GM12878 (cell line): ENCODE results near the gene WNT9A. TPM values are rescaled to one million over a fixed set of nuclear protein-coding genes. Genes with fewer than 3 reads are reported as not detected.

Experiments used
- ATAC-seq: fragments of 200-7000 bp; cut with Tn5 transposase; 3 replicates; pipeline ENCODE4 v1.9.1; 2020; ENCODE audit warnings: mild to moderate bottlenecking, moderate library complexity
- BruUV-seq: library from RNA; stranded (reverse); fragments of 400-500 nt; replicated peaks from 2 replicates; lab custom pipeline; 2021; lab: Mats Ljungman, UMichigan
- CTCF ChIA-PET: fragments of 300-600 bp; sonication (Branson Sonifier 250); formaldehyde crosslinking; extraction: SDS; loops from one replicate; lab custom pipeline; 2021; ENCODE audit warnings: inconsistent platforms; lab: Yijun Ruan, JAX
- POLR2A ChIA-PET: fragments of 350-600 bp; formaldehyde crosslinking; extraction: SDS; loops from one replicate; lab custom pipeline; 2021; ENCODE audit warnings: inconsistent platforms; lab: Charles Lee
- RAD21 ChIA-PET: fragments of 300-600 bp; sonication (Branson Sonifier 250); formaldehyde crosslinking; loops from one replicate; lab custom pipeline; 2023; ENCODE audit warnings: antibody characterized with exemption; ENCODE audit not compliant: unreplicated experiment; lab: Charles Lee
- SMC1A ChIA-PET: fragments of 300-600 bp; sonication (Branson Sonifier 250); formaldehyde crosslinking; loops from one replicate; lab custom pipeline; 2023; ENCODE audit not compliant: unreplicated experiment, uncharacterized antibody; lab: Charles Lee
- DNase-seq: peaks from one replicate; pipeline ENCODE4 v3.0.0-alpha.2; 2011; ENCODE audit warnings: low read depth, low spot score
- FAIRE-seq: peaks from 3 replicates; lab custom pipeline; 2011; peaks lifted over from hg19 to GRCh38; lab: Jason Lieb, UNC
- H2AFZ ChIP-seq: 2 replicates; pipeline ENCODE4 v1.6.0; 2011; ENCODE audit warnings: low read depth, low read length, control low read depth; ENCODE audit not compliant: control insufficient read depth
- H3K27ac ChIP-seq: 2 replicates; pipeline ENCODE4 v1.5.1; 2011; ENCODE audit warnings: control low read depth; ENCODE audit not compliant: control insufficient read depth, insufficient read depth
- H3K27me3 ChIP-seq, 2 experiments: replicated peaks in 1 of 2; 2 replicates each; pipeline versions ENCODE4 v1.6.0 to v1.6.1; 2011; ENCODE audit warnings: low read length in 1 of 2; ENCODE audit not compliant: control insufficient read depth in 2 of 2, insufficient read depth in 2 of 2
- H3K36me3 ChIP-seq, 2 experiments: 2 replicates each; pipeline ENCODE4 v1.5.1; 2011; ENCODE audit warnings: low read length in 1 of 2; ENCODE audit not compliant: control insufficient read depth in 2 of 2, insufficient read depth in 2 of 2
- H3K4me1 ChIP-seq: 2 replicates; pipeline ENCODE4 v1.6.1; 2011; ENCODE audit warnings: mild to moderate bottlenecking, low read length, moderate library complexity, mixed read lengths; ENCODE audit not compliant: control insufficient read depth, insufficient read depth
- H3K4me2 ChIP-seq: 2 replicates; pipeline ENCODE4 v1.6.0; 2011; ENCODE audit warnings: control low read depth; ENCODE audit not compliant: control insufficient read depth, insufficient read depth
- H3K4me3 ChIP-seq: fragments of 200-600 bp; sonication (generic); 2 replicates; pipeline ENCODE4 v1.5.1; 2016
- H3K79me2 ChIP-seq: 2 replicates; pipeline ENCODE4 v1.6.0; 2011; ENCODE audit warnings: low read length; ENCODE audit not compliant: control insufficient read depth, insufficient read depth
- H3K9ac ChIP-seq: 2 replicates; pipeline ENCODE4 v1.8.0; 2011; ENCODE audit warnings: low read length, control low read depth, mixed read lengths; ENCODE audit not compliant: control insufficient read depth, insufficient read depth
- H3K9me3 ChIP-seq: replicated peaks from 3 replicates; pipeline ENCODE4 v1.5.1; 2011; ENCODE audit warnings: mild to moderate bottlenecking, low read length; ENCODE audit not compliant: control insufficient read depth, insufficient read depth
- H4K20me1 ChIP-seq: 2 replicates; pipeline ENCODE4 v1.6.0; 2011; ENCODE audit not compliant: control insufficient read depth, insufficient read depth
- CHD4 ChIP-seq: fragments of 200-600 bp; sonication (generic); IDR thresholded peaks from 2 replicates; pipeline ENCODE4 v1.6.1; 2016; ENCODE audit warnings: mild to moderate bottlenecking
- ESRRA ChIP-seq: IDR thresholded peaks from 2 replicates; pipeline ENCODE4 v1.6.1; 2012; ENCODE audit warnings: mild to moderate bottlenecking, low read length, improper control_type of control experiment
- ETV6 ChIP-seq, 2 experiments: fragments of 450-650 bp in 1 of 2; IDR thresholded peaks in 1 of 2; conservative IDR thresholded peaks in 1 of 2; 2 replicates each; pipeline ENCODE4 v1.6.1; 2014; ENCODE audit warnings: antibody characterized with exemption in 1 of 2, borderline replicate concordance in 1 of 2, low read depth in 1 of 2, mild to moderate bottlenecking in 1 of 2, moderate library complexity in 1 of 2
- FOXK2 ChIP-seq: fragments of 450-650 bp; IDR thresholded peaks from 2 replicates; pipeline ENCODE4 v1.6.1; 2017; ENCODE audit warnings: mild to moderate bottlenecking, moderate library complexity
- KLF5 ChIP-seq: fragments of 450-650 bp; IDR thresholded peaks from 2 replicates; pipeline ENCODE4 v1.6.1; 2014; ENCODE audit warnings: mild to moderate bottlenecking; ENCODE audit not compliant: partially characterized antibody
- MLLT1 ChIP-seq: fragments of 450-650 bp; IDR thresholded peaks from 2 replicates; pipeline ENCODE4 v1.6.1; 2016; ENCODE audit warnings: mild to moderate bottlenecking
- MTA3 ChIP-seq: IDR thresholded peaks from 2 replicates; pipeline ENCODE4 v1.6.1; 2012; ENCODE audit warnings: low read length, inconsistent platforms, borderline replicate concordance
- NR2F1 ChIP-seq: fragments of 450-650 bp; conservative IDR thresholded peaks from 2 replicates; pipeline ENCODE4 v1.6.1; 2017; ENCODE audit warnings: mild to moderate bottlenecking
- RUNX3 ChIP-seq: IDR thresholded peaks from 2 replicates; pipeline ENCODE4 v1.6.1; 2012; ENCODE audit warnings: low read length, inconsistent platforms
- SMC3 ChIP-seq: IDR thresholded peaks from 2 replicates; pipeline ENCODE4 v1.6.1; 2011; ENCODE audit warnings: low read length, improper control_type of control experiment, borderline replicate concordance
- TBL1XR1 ChIP-seq: IDR thresholded peaks from 2 replicates; pipeline ENCODE4 v1.6.1; 2012; ENCODE audit warnings: low read depth, low read length, improper control_type of control experiment
- WGBS: methylation state at CpG from one replicate; pipeline ENCODE4 v1.1.6; 2016; ENCODE audit warnings: low lambda C conversion rate; ENCODE audit not compliant: insufficient replicate concordance, insufficient coverage; ENCODE audit errors: missing lambda C conversion rate; 5-methylcytosine and 5-hydroxymethylcytosine counted together
- in situ Hi-C: fragments of 300-500 bp; cut with MboI; formaldehyde crosslinking; loops from 9 replicates; pipeline ENCODE4 v1.14.3; 2018; ENCODE audit warnings: mixed read lengths
- intact Hi-C: fragments of 100-400 bp; cut with micrococcal nuclease; formaldehyde crosslinking; loops from one replicate; pipeline ENCODE4 v1.14.2; 2022; ENCODE audit not compliant: unreplicated experiment
- polyA plus RNA-seq, 11 experiments: library from polyadenylated mRNA; depleted of rRNA in 4 of 11; unstranded in 6 of 11; stranded (reverse) in 5 of 11; fragments of >200 nt; fragmentation: Nextera tagmentation in 4 of 11; fragmentation: Illumina TruSeq in 1 of 11; extraction: Ambion mirVana in 4 of 11; extraction: Trizol in 1 of 11; gene quantifications; 1 replicate in 1 of 11; 2 replicates in 10 of 11; pipeline versions ENCODE4 v1.2.1 to v1.2.3, GENCODE V29; 2011 to 2016; ENCODE audit warnings: inconsistent platforms in 2 of 11, missing spikeins in 2 of 11, low read depth in 1 of 11
- total RNA-seq, 4 experiments: library from RNA; depleted of rRNA in 3 of 4; stranded (reverse); fragments of >200 nt in 3 of 4; fragmentation: Illumina TruSeq in 1 of 4; extraction: Trizol in 1 of 4; gene quantifications; 2 replicates each; pipeline versions ENCODE4 v1.2.1 to v1.2.3, GENCODE V29; 2013 to 2021
- TF ChIP-seq, protein P1 (sequence below): fragments of 450-650 bp; IDR thresholded peaks from 2 replicates; pipeline ENCODE4 v1.6.1; 2016; ENCODE audit warnings: mild to moderate bottlenecking
- TF ChIP-seq, protein P2 (sequence below): IDR thresholded peaks from 2 replicates; pipeline ENCODE4 v1.6.1; 2011; ENCODE audit warnings: low read depth, low read length, improper control_type of control experiment, borderline replicate concordance
- TF ChIP-seq, protein P3 (sequence below): IDR thresholded peaks from 2 replicates; pipeline ENCODE4 v1.6.1; 2011; ENCODE audit warnings: borderline replicate concordance, low read depth, mild to moderate bottlenecking, moderate library complexity, mixed read lengths, low read length; ENCODE audit not compliant: insufficient read depth; ENCODE audit errors: extremely low read length
- TF ChIP-seq, protein P4 (sequence below): fragments of 450-650 bp; IDR thresholded peaks from 2 replicates; pipeline ENCODE4 v1.6.1; 2017; ENCODE audit warnings: antibody characterized with exemption, mild to moderate bottlenecking, moderate library complexity

The WNT9A gene
- total and polyA plus RNA-seq, 10 of the 15 experiments (the other 5 are each of a cell fraction or from before 2014, with no cell fraction given), result not detected

GRCh38 chr1:227893300-227893948 is 54.3 kb downstream of the WNT9A start:
- RAD21 ChIA-PET, result no interaction called here
- no peak overlapping the region for H2AFZ ChIP-seq
- POLR2A ChIA-PET, result no interaction called here

More at GRCh38 chr1:227893300-227893948, 54.3 kb downstream of the WNT9A start:
- intact Hi-C loops (no loop called here), in situ Hi-C loops (no loop called here)
- FAIRE-seq (no peak), DNase-seq (no peak)
- Histone ChIP-seq H3K4me3 (no peak overlapping the region), H4K20me1 (no peaks in the 10 kb centered on the region), H3K4me1 (no peaks in the 10 kb centered on the region), H3K79me2 (no peaks in the 10 kb centered on the region), H3K36me3 (no peaks in the 10 kb centered on the region), H3K27me3 (no peaks in the 10 kb centered on the region)
- 3% methylated on average over 8 of the region's 9 CpGs for WGBS
- CTCF ChIA-PET, result no interaction called here
- TF ChIP-seq TBL1XR1 (no peak), ESRRA (no peak), FOXK2 (no peak), SMC3 (no peak), MLLT1 (no peak), RUNX3 (no peak), ETV6 (conservative IDR thresholded peaks at IDR 0.05 in 1 of 2, IDR thresholded peaks at IDR 0.05 in 1 of 2; ENCODE audit: borderline replicate concordance in 1 of 2, low read depth in 1 of 2) (no peak), CHD4 (no peak), NR2F1 (no peak), MTA3 (no peak), KLF5 (no peak)
- TF ChIP-seq, protein P1, sequence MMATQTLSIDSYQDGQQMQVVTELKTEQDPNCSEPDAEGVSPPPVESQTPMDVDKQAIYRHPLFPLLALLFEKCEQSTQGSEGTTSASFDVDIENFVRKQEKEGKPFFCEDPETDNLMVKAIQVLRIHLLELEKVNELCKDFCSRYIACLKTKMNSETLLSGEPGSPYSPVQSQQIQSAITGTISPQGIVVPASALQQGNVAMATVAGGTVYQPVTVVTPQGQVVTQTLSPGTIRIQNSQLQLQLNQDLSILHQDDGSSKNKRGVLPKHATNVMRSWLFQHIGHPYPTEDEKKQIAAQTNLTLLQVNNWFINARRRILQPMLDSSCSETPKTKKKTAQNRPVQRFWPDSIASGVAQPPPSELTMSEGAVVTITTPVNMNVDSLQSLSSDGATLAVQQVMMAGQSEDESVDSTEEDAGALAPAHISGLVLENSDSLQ, result no peak
- TF ChIP-seq, protein P2, sequence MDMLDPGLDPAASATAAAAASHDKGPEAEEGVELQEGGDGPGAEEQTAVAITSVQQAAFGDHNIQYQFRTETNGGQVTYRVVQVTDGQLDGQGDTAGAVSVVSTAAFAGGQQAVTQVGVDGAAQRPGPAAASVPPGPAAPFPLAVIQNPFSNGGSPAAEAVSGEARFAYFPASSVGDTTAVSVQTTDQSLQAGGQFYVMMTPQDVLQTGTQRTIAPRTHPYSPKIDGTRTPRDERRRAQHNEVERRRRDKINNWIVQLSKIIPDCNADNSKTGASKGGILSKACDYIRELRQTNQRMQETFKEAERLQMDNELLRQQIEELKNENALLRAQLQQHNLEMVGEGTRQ, result no peak
- TF ChIP-seq, protein P3, sequence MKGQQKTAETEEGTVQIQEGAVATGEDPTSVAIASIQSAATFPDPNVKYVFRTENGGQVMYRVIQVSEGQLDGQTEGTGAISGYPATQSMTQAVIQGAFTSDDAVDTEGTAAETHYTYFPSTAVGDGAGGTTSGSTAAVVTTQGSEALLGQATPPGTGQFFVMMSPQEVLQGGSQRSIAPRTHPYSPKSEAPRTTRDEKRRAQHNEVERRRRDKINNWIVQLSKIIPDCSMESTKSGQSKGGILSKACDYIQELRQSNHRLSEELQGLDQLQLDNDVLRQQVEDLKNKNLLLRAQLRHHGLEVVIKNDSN, result no peak
- TF ChIP-seq, protein P4, sequence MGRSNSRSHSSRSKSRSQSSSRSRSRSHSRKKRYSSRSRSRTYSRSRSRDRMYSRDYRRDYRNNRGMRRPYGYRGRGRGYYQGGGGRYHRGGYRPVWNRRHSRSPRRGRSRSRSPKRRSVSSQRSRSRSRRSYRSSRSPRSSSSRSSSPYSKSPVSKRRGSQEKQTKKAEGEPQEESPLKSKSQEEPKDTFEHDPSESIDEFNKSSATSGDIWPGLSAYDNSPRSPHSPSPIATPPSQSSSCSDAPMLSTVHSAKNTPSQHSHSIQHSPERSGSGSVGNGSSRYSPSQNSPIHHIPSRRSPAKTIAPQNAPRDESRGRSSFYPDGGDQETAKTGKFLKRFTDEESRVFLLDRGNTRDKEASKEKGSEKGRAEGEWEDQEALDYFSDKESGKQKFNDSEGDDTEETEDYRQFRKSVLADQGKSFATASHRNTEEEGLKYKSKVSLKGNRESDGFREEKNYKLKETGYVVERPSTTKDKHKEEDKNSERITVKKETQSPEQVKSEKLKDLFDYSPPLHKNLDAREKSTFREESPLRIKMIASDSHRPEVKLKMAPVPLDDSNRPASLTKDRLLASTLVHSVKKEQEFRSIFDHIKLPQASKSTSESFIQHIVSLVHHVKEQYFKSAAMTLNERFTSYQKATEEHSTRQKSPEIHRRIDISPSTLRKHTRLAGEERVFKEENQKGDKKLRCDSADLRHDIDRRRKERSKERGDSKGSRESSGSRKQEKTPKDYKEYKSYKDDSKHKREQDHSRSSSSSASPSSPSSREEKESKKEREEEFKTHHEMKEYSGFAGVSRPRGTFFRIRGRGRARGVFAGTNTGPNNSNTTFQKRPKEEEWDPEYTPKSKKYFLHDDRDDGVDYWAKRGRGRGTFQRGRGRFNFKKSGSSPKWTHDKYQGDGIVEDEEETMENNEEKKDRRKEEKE, result no peak
- TF ChIP-seq, all 136 proteins: peak for 0
- Histone ChIP-seq H3K9me3 (no peaks in the 10 kb centered on the region), H3K27ac (no peak overlapping the region), H3K9ac (no peak overlapping the region), H3K4me2 (no peak overlapping the region)
- no TSS peak for BruUV-seq
- ATAC-seq, result no peak
- SMC1A ChIA-PET, result no interaction called here
